ENCODE results near the gene CYP2A7. TPM values are rescaled to one million over a fixed set of nuclear protein-coding genes. Genes with fewer than 3 reads are reported as not detected.
"Not testable (repeated sequence)": the region's sequence is repeated elsewhere in the genome, so short reads cannot be mapped to it uniquely, and the experiment has no call there.

The CYP2A7 gene
- total and polyA plus RNA-seq, 4 donors: 0.10 to 1.4 (median 0.78) TPM; not detected in 1

DNA sequence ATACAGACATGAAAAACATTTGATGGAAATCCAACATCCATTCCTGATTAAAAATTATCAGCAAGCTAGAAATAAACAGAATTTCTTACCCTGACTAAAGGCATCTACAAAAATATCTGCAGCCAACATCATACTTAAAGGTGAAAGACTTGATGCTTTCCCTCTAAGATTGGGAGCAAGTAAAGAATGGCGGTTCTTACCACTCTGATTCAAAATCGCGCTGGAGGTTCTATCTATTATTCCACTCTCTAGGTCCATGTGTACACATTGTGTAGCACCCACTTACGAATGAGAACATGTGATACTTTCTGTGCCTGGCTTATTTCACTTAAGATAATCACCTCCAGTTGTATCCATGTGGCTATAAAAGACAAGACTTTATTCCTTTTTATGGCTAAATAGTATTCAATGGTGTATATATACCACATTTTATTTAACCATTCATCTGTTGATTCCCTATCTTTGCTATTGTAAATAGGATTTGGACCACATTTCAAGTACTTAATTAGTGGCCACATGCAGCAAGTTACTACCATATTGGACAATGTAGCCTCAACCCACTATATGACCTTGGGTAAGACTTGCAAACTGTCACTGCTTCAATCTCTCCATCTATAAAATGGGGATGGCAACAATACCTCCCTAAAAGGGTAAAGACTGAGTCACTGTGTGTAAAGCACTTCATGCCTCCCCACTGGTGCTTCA lies 38.4 kb upstream of the CYP2A7 start:
- Histone ChIP-seq H3K27ac (ENCODE audit: low read depth, low read length) (no peak overlapping the region), H3K36me3 (ENCODE audit: control insufficient read depth, insufficient read depth, low read length) (no peaks in the 10 kb centered on the region), H3K4me3 (ENCODE audit: low read depth, low read length) (no peak overlapping the region), H3K27me3 (ENCODE audit: control insufficient read depth, insufficient read depth, low read length) (no peaks in the 10 kb centered on the region), H3K4me1 (ENCODE audit: control insufficient read depth, insufficient read depth, low read length) (no peaks in the 10 kb centered on the region), H3K9me3 (ENCODE audit: control insufficient read depth, insufficient read depth, low read length) (no peaks in the 10 kb centered on the region)
- WGBS (ENCODE audit: insufficient coverage): 100% methylated on average over 1 of the region's 4 CpGs
- DNase-seq (ENCODE audit: low read depth in 4 of 6, low spot score in 6 of 6): no peak

DNA sequence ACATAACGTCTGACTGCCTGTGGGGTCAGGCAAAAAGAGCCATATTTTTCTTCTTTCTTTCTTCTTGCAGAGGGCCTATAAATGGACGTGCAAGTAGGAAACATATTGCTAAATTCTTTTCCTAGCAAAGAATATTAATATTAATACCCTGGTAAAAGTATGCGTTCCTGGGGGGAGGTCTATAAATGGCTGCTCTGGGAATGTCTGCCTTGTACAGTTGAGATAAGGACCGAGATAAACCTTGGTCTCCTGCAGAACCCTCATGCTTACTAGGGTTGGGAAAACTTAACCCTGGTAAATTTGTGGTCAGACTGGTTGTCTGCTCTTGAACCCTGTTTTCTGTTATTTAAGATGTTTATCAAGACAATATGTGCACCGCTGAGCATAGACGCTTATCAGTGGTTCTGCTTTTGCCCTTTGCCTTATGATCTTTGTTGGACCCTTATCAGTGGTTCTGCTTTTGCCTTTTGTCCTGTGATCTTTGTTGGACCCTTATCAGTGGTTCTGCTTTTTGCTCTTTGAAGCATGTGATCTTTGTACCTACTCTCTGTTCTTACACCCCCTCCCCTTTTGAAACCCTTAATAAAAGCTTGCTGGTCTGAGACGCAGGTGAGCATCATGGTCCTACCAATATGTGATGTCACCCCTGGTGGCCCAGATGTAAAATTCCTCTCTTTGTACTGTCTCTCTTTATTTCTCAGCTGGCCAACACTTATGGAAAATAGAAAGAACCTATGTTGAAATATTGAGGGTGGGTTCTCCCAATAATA lies 37.7 kb upstream of the CYP2A7 start:
- H3K9me3 ChIP-seq (ENCODE audit: control insufficient read depth, insufficient read depth, low read length); H3K27ac ChIP-seq (ENCODE audit: low read depth, low read length); H3K27me3 ChIP-seq (ENCODE audit: control insufficient read depth, insufficient read depth, low read length); H3K36me3 ChIP-seq (ENCODE audit: control insufficient read depth, insufficient read depth, low read length); DNase-seq (ENCODE audit: low read depth in 4 of 6, low spot score in 6 of 6); H3K4me3 ChIP-seq (ENCODE audit: low read depth, low read length); H3K4me1 ChIP-seq (ENCODE audit: control insufficient read depth, insufficient read depth, low read length): not testable (repeated sequence)
- WGBS (ENCODE audit: insufficient coverage): 86% methylated on average over 4 of the region's 7 CpGs

DNA sequence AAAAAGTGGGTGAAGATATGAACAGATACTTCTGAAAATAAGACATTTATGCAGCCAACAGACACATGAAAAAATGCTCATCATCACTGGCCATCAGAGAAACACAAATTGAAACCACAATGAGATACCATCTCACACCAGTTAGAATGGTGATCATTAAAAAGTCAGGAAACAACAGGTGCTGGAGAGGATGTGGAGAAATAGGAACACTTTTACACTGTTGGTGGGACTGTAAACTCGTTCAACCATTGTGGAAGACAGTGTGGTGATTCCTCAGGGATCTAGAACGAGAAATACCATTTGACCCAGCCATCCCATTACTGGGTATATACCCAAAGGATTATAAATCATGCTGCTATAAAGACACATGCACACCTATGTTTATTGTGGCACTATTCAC lies 36.3 kb upstream of the CYP2A7 start:
- H3K36me3 ChIP-seq (ENCODE audit: control insufficient read depth, insufficient read depth, low read length); H3K4me1 ChIP-seq (ENCODE audit: control insufficient read depth, insufficient read depth, low read length); H3K27ac ChIP-seq (ENCODE audit: low read depth, low read length); H3K9me3 ChIP-seq (ENCODE audit: control insufficient read depth, insufficient read depth, low read length); H3K4me3 ChIP-seq (ENCODE audit: low read depth, low read length); H3K27me3 ChIP-seq (ENCODE audit: control insufficient read depth, insufficient read depth, low read length); DNase-seq (ENCODE audit: low read depth in 4 of 6, low spot score in 6 of 6): not testable (repeated sequence)
- WGBS (ENCODE audit: insufficient coverage): no CpG with 5 or more reads among the region's 2 CpGs

DNA sequence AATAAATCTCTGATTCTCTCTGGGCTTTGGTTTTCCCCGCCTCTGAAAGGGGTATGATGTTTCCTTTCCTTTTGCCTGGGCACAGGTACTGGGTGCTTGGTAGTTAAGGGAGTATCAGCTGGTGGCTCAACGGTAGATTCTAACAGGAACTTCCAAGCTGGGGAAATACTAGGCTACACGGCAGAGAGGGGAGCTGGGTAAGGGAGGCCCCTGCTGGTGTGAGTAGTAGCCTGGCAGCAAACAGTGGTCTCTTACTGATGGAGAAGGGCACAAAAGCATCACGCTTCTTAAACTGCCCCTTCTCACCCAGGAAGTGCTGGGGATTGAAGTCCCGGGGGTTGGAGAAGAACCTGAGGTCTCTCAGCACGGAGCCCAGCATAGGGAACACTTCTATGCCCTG lies 26.9 kb upstream of the CYP2A7 start:
- 37% methylated on average over 4 of the region's 6 CpGs for WGBS (ENCODE audit: insufficient coverage)
- Histone ChIP-seq H3K27ac (ENCODE audit: low read depth, low read length) (no peak overlapping the region), H3K36me3 (ENCODE audit: control insufficient read depth, insufficient read depth, low read length) (no peaks in the 10 kb centered on the region), H3K4me1 (ENCODE audit: control insufficient read depth, insufficient read depth, low read length) (no peaks in the 10 kb centered on the region), H3K4me3 (ENCODE audit: low read depth, low read length) (no peak overlapping the region), H3K9me3 (ENCODE audit: control insufficient read depth, insufficient read depth, low read length) (no peaks in the 10 kb centered on the region), H3K27me3 (ENCODE audit: control insufficient read depth, insufficient read depth, low read length) (peaks cover 4% of the 10 kb centered on the region)
- no peak for DNase-seq (ENCODE audit: low read depth in 4 of 6, low spot score in 6 of 6)

DNA sequence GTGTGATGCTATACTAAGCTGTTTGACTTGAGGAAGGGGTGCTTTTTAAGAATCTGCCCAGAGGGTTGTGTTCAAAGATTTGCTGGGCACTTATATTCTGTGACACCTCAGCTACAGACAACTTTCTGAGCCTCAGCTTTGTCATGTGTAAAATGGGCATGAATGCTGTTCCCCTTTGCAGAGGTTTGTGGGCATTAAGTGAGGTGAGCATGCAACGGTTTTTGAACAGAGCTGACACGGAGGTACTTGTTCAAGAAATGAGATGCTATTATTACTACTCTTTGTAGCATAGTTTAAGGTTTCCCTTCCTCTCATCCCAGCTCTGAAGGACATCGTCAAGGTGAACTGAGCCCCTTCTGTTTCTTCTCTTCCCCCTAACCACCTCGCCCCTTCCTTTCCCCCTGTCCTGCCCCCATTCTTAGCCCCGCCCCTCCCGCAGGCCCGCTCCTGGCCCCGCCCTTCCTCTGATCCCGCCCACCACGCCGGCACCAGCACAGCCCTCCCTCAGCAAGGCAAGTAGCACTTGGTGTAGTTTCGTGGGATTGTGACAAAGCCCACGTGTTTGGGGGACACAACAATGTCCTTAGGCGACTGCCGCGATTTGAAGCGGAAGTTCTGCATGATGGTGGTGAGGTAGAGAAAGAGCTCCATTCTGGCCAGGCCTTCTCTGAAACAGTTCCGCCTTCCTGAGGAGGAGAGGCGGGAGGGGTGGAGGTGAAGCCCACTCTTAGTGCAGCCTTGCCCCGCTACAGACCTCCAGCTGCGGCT lies 26.1 kb upstream of the CYP2A7 start:
- Histone ChIP-seq H3K36me3 (ENCODE audit: control insufficient read depth, insufficient read depth, low read length) (no peaks in the 10 kb centered on the region), H3K27me3 (ENCODE audit: control insufficient read depth, insufficient read depth, low read length) (peaks cover 4% of the 10 kb centered on the region), H3K9me3 (ENCODE audit: control insufficient read depth, insufficient read depth, low read length) (no peaks in the 10 kb centered on the region), H3K4me3 (ENCODE audit: low read depth, low read length) (no peak overlapping the region), H3K4me1 (ENCODE audit: control insufficient read depth, insufficient read depth, low read length) (no peaks in the 10 kb centered on the region), H3K27ac (ENCODE audit: low read depth, low read length) (no peak overlapping the region)
- WGBS (ENCODE audit: insufficient coverage): 16% methylated on average over 12 of the region's 21 CpGs
- no peak for DNase-seq (ENCODE audit: low read depth in 4 of 6, low spot score in 6 of 6)

DNA sequence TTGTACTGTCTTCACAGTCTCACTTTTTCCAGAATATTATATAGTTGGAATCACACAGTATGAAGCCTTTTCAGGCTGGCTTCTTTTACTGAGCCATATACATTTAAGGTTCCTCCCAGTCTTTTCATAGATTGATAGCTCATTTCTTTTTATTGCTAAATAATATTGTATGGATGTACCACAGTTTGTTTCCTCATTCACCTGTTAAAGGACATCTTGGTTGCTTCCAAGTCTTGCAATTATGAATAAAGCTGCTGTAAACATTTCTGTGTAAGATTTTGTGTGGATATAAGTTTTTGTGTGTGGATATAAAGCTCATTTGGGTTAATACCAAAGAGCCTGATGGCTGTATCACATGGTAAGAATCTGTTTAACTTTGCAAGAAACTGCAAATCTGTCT lies 24.5 kb upstream of the CYP2A7 start:
- no peak overlapping the region for H3K27ac ChIP-seq (ENCODE audit: low read depth, low read length)
- no peak for DNase-seq (ENCODE audit: low read depth in 4 of 6, low spot score in 6 of 6)
- no peak overlapping the region for H3K4me3 ChIP-seq (ENCODE audit: low read depth, low read length)
- no peaks in the 10 kb centered on the region for H3K36me3 ChIP-seq (ENCODE audit: control insufficient read depth, insufficient read depth, low read length)
- peaks cover 4% of the 10 kb centered on the region for H3K27me3 ChIP-seq (ENCODE audit: control insufficient read depth, insufficient read depth, low read length)
- H3K4me1 ChIP-seq (ENCODE audit: control insufficient read depth, insufficient read depth, low read length): no peaks in the 10 kb centered on the region
- H3K9me3 ChIP-seq (ENCODE audit: control insufficient read depth, insufficient read depth, low read length): no peaks in the 10 kb centered on the region

DNA sequence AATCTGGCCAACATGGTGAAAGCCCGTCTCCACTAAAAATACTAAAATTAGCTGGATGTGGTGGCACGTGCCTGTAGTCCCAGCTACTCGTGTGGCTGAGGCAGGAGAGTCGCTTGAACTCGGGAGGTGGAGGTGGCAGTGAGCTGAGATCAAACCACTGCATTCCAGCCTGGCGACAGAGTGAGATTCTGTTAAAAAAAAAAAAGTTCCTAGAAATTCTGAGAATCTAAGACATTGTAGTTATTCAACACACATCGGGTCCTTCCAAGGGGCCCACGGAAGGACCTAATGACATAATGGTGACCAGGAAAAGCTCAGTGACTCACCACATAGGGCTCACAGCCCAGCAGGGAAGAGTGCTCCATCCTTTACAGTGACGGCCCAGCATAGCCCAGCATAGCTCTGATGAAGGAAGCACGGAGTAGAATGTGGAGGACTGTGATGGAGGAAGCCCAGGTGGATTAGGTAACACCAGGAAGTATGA lies 22.7 kb upstream of the CYP2A7 start:
- 79% methylated on average over 8 of the region's 10 CpGs for WGBS (ENCODE audit: insufficient coverage)
- H3K4me1 ChIP-seq (ENCODE audit: control insufficient read depth, insufficient read depth, low read length); H3K9me3 ChIP-seq (ENCODE audit: control insufficient read depth, insufficient read depth, low read length); H3K27me3 ChIP-seq (ENCODE audit: control insufficient read depth, insufficient read depth, low read length); H3K27ac ChIP-seq (ENCODE audit: low read depth, low read length); H3K36me3 ChIP-seq (ENCODE audit: control insufficient read depth, insufficient read depth, low read length); H3K4me3 ChIP-seq (ENCODE audit: low read depth, low read length); DNase-seq (ENCODE audit: low read depth in 4 of 6, low spot score in 6 of 6): not testable (repeated sequence)

DNA sequence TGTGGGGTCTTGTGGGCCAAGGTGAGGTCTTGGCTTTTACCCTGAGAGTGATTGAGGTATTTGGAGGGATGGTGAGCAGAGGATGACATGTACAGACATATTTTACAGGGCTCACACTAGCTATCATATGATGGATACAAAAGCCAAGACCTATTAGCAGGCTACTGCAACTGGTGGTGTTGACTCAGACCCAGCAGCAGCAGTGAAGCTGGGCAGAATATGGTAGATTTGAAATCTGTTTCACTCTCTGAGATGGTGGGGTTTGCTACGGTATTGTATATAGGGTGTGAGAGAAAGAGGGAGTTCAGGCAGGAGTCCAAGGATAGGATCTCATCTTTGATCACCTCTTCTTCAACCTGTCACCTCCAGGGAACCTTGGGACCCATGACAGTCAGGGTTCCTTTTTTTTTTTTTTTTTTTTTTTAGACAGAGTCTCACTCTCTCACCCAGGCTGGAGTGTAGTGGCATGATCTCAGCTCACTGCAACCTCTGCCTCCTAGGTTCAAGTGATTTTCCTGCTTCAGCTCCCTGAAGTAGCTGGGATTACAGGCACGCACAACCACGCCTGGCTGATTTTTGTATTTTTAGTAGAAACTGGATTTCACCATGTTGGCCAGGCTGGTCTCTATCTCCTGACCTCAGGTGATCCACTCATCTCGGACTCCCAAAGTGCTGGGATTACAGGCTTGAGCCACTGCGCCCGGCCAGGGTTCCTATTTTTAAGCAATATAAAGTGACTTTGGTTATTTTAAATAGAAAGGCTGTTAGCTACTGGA lies 20.1 kb upstream of the CYP2A7 start:
- H3K9me3 ChIP-seq (ENCODE audit: control insufficient read depth, insufficient read depth, low read length); H3K36me3 ChIP-seq (ENCODE audit: control insufficient read depth, insufficient read depth, low read length): not testable (repeated sequence)

DNA sequence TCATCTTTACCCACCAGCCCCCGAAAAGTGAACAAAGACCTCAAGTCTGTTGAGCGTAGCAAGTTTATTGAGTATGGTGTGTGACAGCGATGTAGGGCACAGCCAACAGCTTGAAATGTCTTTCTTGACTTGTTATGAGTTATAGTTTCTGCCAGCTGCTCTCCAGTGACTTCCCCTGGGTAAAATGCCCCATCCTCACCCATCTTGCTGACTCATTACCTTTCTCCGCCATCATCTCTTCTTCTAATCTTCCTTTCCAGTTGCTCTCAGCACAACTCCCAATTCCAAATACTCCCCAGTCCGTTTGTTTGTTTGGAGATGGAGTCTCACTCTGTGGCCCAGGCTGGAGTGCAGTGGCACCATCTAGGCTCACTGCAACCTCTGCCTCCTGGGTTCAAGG lies 18.5 kb upstream of the CYP2A7 start:
- not testable (repeated sequence) for DNase-seq (ENCODE audit: low read depth in 4 of 6, low spot score in 6 of 6); H3K27ac ChIP-seq (ENCODE audit: low read depth, low read length); H3K36me3 ChIP-seq (ENCODE audit: control insufficient read depth, insufficient read depth, low read length); H3K27me3 ChIP-seq (ENCODE audit: control insufficient read depth, insufficient read depth, low read length); H3K9me3 ChIP-seq (ENCODE audit: control insufficient read depth, insufficient read depth, low read length); H3K4me3 ChIP-seq (ENCODE audit: low read depth, low read length); H3K4me1 ChIP-seq (ENCODE audit: control insufficient read depth, insufficient read depth, low read length)
- no CpG with 5 or more reads among the region's 5 CpGs for WGBS (ENCODE audit: insufficient coverage)

More for the DNA sequence above, 20.1 kb upstream of the CYP2A7 start:
- H3K27ac ChIP-seq (ENCODE audit: low read depth, low read length); H3K27me3 ChIP-seq (ENCODE audit: control insufficient read depth, insufficient read depth, low read length); DNase-seq (ENCODE audit: low read depth in 4 of 6, low spot score in 6 of 6); H3K4me3 ChIP-seq (ENCODE audit: low read depth, low read length); H3K4me1 ChIP-seq (ENCODE audit: control insufficient read depth, insufficient read depth, low read length): not testable (repeated sequence)
- WGBS (ENCODE audit: insufficient coverage): 100% methylated on average over 2 of the region's 6 CpGs
